GM19395 (cell line): ENCODE measurements around the gene ZFP14.
"Not testable (repeated sequence)": the region's sequence is repeated elsewhere in the genome, so short reads cannot be mapped to it uniquely, and the experiment has no call there.

Experiments used
- ATAC-seq: cut with Tn5 transposase; IDR thresholded peaks from one replicate; pipeline ENCODE4 v1.9.1; 2021; ENCODE audit warnings: mild to moderate bottlenecking, moderate library complexity; ENCODE audit not compliant: unreplicated experiment

The ZFP14 gene

DNA sequence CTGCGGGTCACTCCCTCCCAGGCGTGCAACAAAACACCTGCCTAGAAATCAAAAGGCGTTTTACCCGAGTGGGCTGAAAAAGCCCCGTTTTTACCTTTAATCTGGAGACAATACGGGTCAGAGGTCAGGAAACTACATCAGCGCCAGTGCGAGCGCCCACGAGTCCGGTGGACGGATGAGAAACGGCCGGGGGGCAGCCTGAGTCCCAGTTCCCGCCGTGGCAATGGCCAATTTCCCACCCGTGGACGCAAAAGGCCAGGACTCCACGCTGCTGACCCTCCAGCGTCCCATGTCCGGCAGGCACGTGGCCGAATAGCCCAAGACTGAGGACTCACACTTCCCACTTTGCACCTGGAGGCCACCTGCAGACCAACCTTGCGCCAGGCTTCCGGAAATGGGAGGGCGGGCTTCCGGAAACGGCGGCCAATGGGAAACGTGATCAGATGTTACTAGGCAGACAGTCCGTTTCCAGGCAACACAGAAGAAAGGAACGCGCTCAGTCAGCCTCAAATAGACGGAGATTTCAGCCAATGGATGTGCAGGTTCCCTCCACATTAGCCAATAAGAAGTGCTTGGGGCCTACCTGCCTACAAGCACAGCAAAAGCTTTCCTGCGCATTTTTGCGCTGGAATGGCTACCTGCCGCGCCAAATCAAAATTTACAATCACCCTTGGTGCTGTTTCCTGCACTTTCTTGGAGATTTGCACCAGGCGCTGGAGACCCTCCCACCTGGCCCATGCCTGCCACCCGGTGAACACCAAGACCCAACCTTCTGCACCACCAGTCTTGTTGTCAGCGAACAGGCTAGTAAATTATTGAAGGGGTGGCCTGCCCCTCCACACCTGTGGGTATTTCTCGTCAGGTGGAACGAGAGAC is 47.4 kb downstream of the ZFP14 start:
- ATAC-seq, result peak; percentile 74

DNA sequence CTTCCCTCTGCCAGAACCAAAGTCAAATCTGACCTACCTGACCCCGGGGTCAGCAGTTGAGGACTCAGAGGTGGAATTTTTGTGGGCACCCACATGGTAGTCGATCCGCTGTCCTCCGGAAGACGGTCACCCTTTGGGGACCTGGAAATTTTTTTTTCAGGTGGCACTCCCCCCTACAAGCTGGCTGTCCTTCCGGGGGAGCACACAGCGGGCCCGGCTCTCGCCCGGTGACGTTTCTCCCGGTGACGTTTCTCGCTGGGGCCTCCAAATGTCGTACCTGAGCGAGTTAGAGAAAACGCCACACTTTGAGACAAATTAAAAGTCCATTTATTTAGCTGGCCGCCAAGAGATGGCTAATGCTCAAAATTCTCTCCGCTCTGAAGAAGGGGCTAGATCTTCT is 48.8 kb downstream of the ZFP14 start:
- no peak for ATAC-seq

DNA sequence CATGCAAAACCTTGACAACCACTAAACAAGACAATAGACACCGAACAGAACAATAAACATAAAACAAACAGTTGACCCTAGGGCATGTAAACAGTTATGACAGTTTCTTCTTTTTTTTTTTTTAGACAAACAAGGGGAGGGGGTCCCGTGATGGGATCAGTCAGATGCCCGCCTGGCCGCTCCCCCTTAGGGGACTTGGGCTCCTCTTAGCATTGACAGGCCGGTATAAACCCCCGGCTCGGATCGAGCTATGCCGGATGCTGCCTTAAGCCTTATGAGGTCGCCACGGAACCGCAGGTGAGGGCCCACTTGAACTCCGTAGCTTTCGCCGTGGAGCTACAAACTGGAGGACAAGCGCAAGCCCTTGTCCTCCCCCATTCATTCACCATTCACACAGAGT is 49.5 kb downstream of the ZFP14 start:
- ATAC-seq, result not testable (repeated sequence)

DNA sequence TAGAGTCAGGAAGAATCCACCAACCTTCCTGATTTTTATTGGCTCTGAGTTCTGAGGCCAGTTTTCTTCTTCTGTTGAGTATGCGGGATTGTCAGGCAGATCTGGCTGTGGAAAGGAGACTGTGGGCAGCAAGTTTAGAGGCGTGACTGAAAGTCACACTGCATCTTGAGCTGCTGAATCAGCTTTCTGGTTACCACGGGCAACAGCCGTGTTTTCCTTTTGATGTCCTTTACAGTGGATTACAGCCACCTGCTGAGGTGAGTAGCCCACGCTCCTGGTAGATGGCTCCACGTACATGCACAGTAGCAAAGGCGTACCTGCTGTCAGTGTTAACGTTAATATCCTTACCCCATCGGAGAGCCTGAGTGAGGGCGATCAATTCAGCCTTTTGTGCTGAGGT is 52.4 kb downstream of the ZFP14 start:
- ATAC-seq, result not testable (repeated sequence)

DNA sequence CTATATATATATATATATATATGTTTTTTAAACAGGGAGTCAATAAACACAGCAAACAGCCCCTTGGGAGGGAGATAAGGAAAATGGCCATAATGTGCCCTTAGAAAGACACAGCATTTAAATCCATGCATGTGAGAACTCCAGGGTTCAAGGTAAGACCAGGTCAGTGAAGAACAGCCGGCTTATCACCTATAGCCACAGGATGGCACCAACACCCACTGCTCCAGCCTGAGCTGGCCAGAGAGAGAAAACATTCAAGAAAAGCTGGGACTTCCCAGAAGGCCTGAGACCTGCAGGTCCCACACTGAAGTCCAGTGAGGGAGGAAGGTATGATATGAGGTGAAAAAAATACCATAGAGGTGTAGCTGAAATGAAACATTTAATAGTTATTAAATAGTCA is 63.8 kb downstream of the ZFP14 start:
- not testable (repeated sequence) for ATAC-seq

DNA sequence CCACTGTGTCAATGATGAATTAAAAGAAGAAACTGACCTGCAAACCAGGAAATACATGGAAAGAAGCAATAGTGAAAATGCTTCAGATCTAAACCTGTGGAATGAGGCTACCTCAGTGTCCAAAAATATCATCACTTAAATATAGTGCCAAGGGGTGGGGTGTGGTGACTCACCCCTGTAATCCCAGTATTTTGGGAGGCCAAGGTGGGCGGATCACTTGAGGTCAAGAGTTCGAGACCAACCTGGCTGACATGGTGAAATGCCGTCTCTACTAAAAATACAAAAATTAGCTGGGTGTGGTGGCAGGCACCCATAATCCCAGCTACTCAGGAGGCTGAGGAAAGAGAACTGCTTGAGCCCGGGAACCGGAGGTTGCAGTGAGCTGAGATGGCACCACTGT is 64.9 kb downstream of the ZFP14 start:
- ATAC-seq, result not testable (repeated sequence)

GRCh38 chr19:36311098-36311760 is 67.8 kb downstream of the ZFP14 start:
- not testable (repeated sequence) for ATAC-seq

DNA sequence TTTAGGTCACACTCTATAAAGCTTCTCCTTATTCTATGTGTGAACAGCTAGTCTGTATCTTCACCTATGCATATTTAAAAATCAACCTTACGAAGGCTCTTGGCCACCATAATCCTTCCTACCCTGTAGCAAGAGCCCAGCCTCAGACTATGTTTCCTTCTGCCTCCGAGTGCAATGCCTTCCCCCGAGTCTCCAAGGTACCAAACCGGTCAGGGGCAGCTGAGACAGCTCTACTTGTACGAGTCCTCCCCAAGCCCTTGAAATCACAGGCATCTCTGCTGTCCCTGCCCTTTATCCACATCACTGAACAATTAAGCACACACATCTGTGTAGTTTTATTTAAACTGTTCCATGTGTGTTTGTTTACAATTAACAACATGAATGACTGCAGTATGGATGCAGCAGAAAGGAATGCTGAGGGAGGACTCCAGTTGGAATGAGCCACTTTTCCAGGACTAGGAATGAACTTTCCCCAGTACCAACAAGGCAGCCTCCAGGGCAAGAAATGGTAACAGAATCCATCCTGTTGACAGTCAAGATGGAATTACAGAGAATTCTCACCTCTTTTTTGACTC is 68.5 kb downstream of the ZFP14 start:
- ATAC-seq, result not testable (repeated sequence)

DNA sequence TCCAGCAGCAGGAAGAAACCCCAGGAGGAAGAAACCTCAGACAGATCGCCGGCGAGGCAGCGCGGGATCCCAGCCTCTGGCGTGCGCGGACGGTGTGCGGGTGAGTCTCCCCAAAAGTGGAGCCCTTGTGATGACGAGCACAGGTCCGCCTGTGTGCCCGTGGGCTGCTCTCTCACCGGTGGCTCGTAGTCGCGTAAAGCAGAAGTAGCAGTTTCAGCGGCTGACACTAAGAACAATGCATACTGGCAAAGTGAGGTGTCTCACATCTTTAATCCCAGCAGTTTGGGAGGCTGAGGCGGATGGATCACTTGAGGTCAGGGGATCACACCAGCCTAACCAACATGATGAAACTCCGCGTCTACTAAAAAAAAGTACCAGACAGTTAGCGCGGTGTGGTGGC is 69.2 kb downstream of the ZFP14 start:
- ATAC-seq, result not testable (repeated sequence)

- not testable (repeated sequence) for ATAC-seq
Measured at GRCh38 chr19:36309309-36309708, 69.7 kb downstream of the ZFP14 start.

DNA sequence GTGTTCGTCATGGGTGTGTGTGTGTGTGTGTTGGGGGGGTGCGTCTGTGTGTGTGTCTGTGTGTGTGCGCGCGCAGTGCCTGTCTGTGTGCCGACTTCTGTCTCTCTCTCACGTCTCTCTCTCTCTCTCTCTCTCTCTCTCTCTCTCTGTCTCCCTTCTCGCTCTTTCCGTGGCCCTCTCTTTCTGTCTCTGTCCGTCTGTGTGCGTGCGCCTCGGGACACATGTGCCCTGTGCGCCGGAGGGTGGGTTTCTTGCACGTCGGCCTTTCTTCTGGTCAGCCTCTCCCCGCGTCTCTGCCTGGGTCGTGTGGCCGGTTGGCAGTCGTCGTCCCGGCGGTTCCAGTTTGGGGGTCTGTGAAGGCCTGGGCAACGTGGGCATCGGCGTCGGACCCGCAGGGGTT is 86.7 kb downstream of the ZFP14 start:
- ATAC-seq, result not testable (repeated sequence)
